ENCODE data around the gene MS4A7. TPM values are rescaled to one million over a fixed set of nuclear protein-coding genes. Genes with fewer than 3 reads are reported as not detected.

The MS4A7 gene
- total RNA-seq, 3 donors from 2014 or later = 39.0 to 105 (median 45.4) TPM

GRCh38 chr11:60339356-60339755, 39.0 kb upstream of the MS4A7 start:
- Histone ChIP-seq H3K36me3 (no peaks in the 10 kb centered on the region), H3K27me3 (no peaks in the 10 kb centered on the region), H3K4me1 (no peaks in the 10 kb centered on the region), H3K4me3 (no peak overlapping the region), H3K27ac (no peak overlapping the region), H3K9me3 (no peaks in the 10 kb centered on the region)
- no peak for DNase-seq (ENCODE audit: low spot score in 2 of 2)
- intact Hi-C loops (cut with DNase I; ENCODE audit: low total_unique reads) = no loop called here
- TF ChIP-seq POLR2AphosphoS5 (IDR thresholded peaks at IDR 0.05) (no peak), POLR2A (IDR thresholded peaks at IDR 0.05) (no peak), CTCF (IDR thresholded peaks at IDR 0.05) (no peak)

- intact Hi-C loops (cut with DNase I; ENCODE audit: low total_unique reads) = no loop called here
- Histone ChIP-seq H3K4me3 (no peak overlapping the region), H3K27me3 (no peaks in the 10 kb centered on the region), H3K9me3 (no peaks in the 10 kb centered on the region), H3K27ac (no peak overlapping the region), H3K4me1 (no peaks in the 10 kb centered on the region), H3K36me3 (no peaks in the 10 kb centered on the region)
- TF ChIP-seq POLR2AphosphoS5 (IDR thresholded peaks at IDR 0.05) (no peak), CTCF (IDR thresholded peaks at IDR 0.05) (peak in 1 of 3 donors; percentile 27)
- no peak for DNase-seq (ENCODE audit: low spot score in 2 of 2)
Observed at GRCh38 chr11:60343094-60343704, 35.1 kb upstream of the MS4A7 start.

- Histone ChIP-seq H3K27ac (no peak overlapping the region), H3K4me3 (no peak overlapping the region), H3K27me3 (no peaks in the 10 kb centered on the region), H3K4me1 (no peaks in the 10 kb centered on the region), H3K9me3 (no peaks in the 10 kb centered on the region), H3K36me3 (no peaks in the 10 kb centered on the region)
- intact Hi-C loops (cut with DNase I; ENCODE audit: low total_unique reads) = no loop called here
- no peak for DNase-seq (ENCODE audit: low spot score in 2 of 2)
- TF ChIP-seq POLR2AphosphoS5 (IDR thresholded peaks at IDR 0.05) (no peak), CTCF (IDR thresholded peaks at IDR 0.05) (no peak), POLR2A (IDR thresholded peaks at IDR 0.05) (no peak)
Observed at GRCh38 chr11:60344146-60344545, 34.2 kb upstream of the MS4A7 start.

GRCh38 chr11:60345489-60345888, 32.8 kb upstream of the MS4A7 start:
- Histone ChIP-seq H3K27ac (no peak overlapping the region), H3K36me3 (no peaks in the 10 kb centered on the region), H3K9me3 (no peaks in the 10 kb centered on the region), H3K4me1 (no peaks in the 10 kb centered on the region), H3K27me3 (no peaks in the 10 kb centered on the region), H3K4me3 (no peak overlapping the region)
- no peak for DNase-seq (ENCODE audit: low spot score in 2 of 2)
- TF ChIP-seq POLR2AphosphoS5 (IDR thresholded peaks at IDR 0.05) = no peak
- TF ChIP-seq CTCF (IDR thresholded peaks at IDR 0.05) = no peak
- no peak for TF ChIP-seq POLR2A (IDR thresholded peaks at IDR 0.05)
- intact Hi-C loops (cut with DNase I; ENCODE audit: low total_unique reads) = no loop called here

- DNase-seq (ENCODE audit: low spot score in 2 of 2) = no peak
- H3K36me3 ChIP-seq = no peaks in the 10 kb centered on the region
- intact Hi-C loops (cut with DNase I; ENCODE audit: low total_unique reads) = no loop called here
- no peaks in the 10 kb centered on the region for H3K9me3 ChIP-seq
- no peak for TF ChIP-seq POLR2A (IDR thresholded peaks at IDR 0.05)
- H3K27ac ChIP-seq = no peak overlapping the region
- H3K4me3 ChIP-seq = no peak overlapping the region
- no peaks in the 10 kb centered on the region for H3K27me3 ChIP-seq
- no peaks in the 10 kb centered on the region for H3K4me1 ChIP-seq
Observed at GRCh38 chr11:60347084-60347797, 31.1 kb upstream of the MS4A7 start.

Measured in breast epithelium (tissue), 4 donors.